H9 (cell line): ENCODE data around the gene SPDYC. TPM values are rescaled to one million over a fixed set of nuclear protein-coding genes. Genes with fewer than 3 reads are reported as not detected.

Source experiments
- DNase-seq: peaks from one replicate; pipeline ENCODE4 v3.0.0-alpha.2; 2017
- H2AFZ ChIP-seq: one replicate; pipeline ENCODE4 v1.6.1; 2013; ENCODE audit warnings: mild to moderate bottlenecking, low read length, control low read depth, moderate library complexity
- H2AK5ac ChIP-seq: 2 replicates; pipeline ENCODE4 v1.6.1; 2013; ENCODE audit warnings: low read length, control low read depth, mixed read lengths; ENCODE audit not compliant: insufficient read length
- H2BK120ac ChIP-seq: one replicate; pipeline ENCODE4 v1.6.1; 2013; ENCODE audit warnings: low read depth, mild to moderate bottlenecking, low read length, control low read depth, inconsistent platforms; ENCODE audit not compliant: poor library complexity, severe bottlenecking
- H2BK12ac ChIP-seq: 2 replicates; pipeline ENCODE4 v1.6.1; 2013; ENCODE audit warnings: low read length, control low read depth, mixed read lengths, low read depth; ENCODE audit not compliant: insufficient read length
- H2BK15ac ChIP-seq: 2 replicates; pipeline ENCODE4 v1.6.1; 2013; ENCODE audit warnings: low read depth, low read length, control low read depth
- H2BK20ac ChIP-seq: one replicate; pipeline ENCODE4 v1.6.1; 2013; ENCODE audit warnings: low read depth, mild to moderate bottlenecking, low read length, control low read depth, inconsistent platforms; ENCODE audit not compliant: poor library complexity, severe bottlenecking
- H2BK5ac ChIP-seq: 2 replicates; pipeline ENCODE4 v1.6.1; 2013; ENCODE audit warnings: low read length, control low read depth, mixed read lengths; ENCODE audit not compliant: insufficient read length
- H3K14ac ChIP-seq: 2 replicates; pipeline ENCODE4 v1.6.1; 2013; ENCODE audit warnings: low read length, control low read depth; ENCODE audit not compliant: insufficient read depth
- H3K18ac ChIP-seq: 2 replicates; pipeline ENCODE4 v1.6.1; 2013; ENCODE audit warnings: low read depth, mild to moderate bottlenecking, mixed read lengths, low read length, control low read depth; ENCODE audit not compliant: insufficient read length
- H3K23ac ChIP-seq: 2 replicates; pipeline ENCODE4 v1.6.1; 2013; ENCODE audit warnings: low read length, control low read depth, mixed read lengths, low read depth; ENCODE audit not compliant: insufficient read length
- H3K23me2 ChIP-seq: 2 replicates; pipeline ENCODE4 v1.6.1; 2013; ENCODE audit warnings: low read depth, mild to moderate bottlenecking, mixed read lengths, low read length, control low read depth; ENCODE audit not compliant: insufficient read length, poor library complexity, severe bottlenecking
- H3K27ac ChIP-seq: 2 replicates; pipeline ENCODE4 v1.5.1; 2013; ENCODE audit warnings: low read length, control low read depth, mixed read lengths, low read depth; ENCODE audit not compliant: insufficient read length
- H3K27me3 ChIP-seq: 2 replicates; pipeline ENCODE4 v1.6.1; 2013; ENCODE audit warnings: low read length, control low read depth, inconsistent platforms; ENCODE audit not compliant: insufficient read depth
- H3K4ac ChIP-seq: 2 replicates; pipeline ENCODE4 v1.6.1; 2013; ENCODE audit warnings: low read depth, mild to moderate bottlenecking, control low read depth, inconsistent platforms, low read length, moderate library complexity
- H3K4me1 ChIP-seq: 2 replicates; pipeline ENCODE4 v1.6.1; 2013; ENCODE audit warnings: low read length, control low read depth, inconsistent platforms; ENCODE audit not compliant: insufficient read depth
- H3K4me2 ChIP-seq: 2 replicates; pipeline ENCODE4 v1.6.1; 2013; ENCODE audit warnings: low read length, control low read depth, mixed read lengths; ENCODE audit not compliant: insufficient read length, insufficient read depth
- H3K56ac ChIP-seq: 2 replicates; pipeline ENCODE4 v1.6.1; 2013; ENCODE audit warnings: low read depth, mild to moderate bottlenecking, mixed read lengths, low read length, control low read depth; ENCODE audit not compliant: insufficient read length
- H3K79me1 ChIP-seq: 2 replicates; pipeline ENCODE4 v1.6.1; 2013; ENCODE audit warnings: low read depth, mild to moderate bottlenecking, moderate library complexity, low read length, control low read depth, inconsistent platforms; ENCODE audit not compliant: insufficient read depth, poor library complexity, severe bottlenecking
- H3K79me2 ChIP-seq: 2 replicates; pipeline ENCODE4 v1.6.1; 2013; ENCODE audit warnings: low read length, control low read depth, inconsistent platforms; ENCODE audit not compliant: insufficient read depth
- H3K9ac ChIP-seq: 2 replicates; pipeline ENCODE4 v1.6.1; 2013; ENCODE audit warnings: low read length, control low read depth, mixed read lengths; ENCODE audit not compliant: insufficient read length; ENCODE audit errors: extremely low read depth
- H3K9me3 ChIP-seq: one replicate; pipeline ENCODE4 v1.6.1; 2013; ENCODE audit warnings: low read depth, low read length, inconsistent platforms; ENCODE audit not compliant: control insufficient read depth
- H3T11ph ChIP-seq: one replicate; pipeline ENCODE4 v1.6.1; 2013; ENCODE audit warnings: mild to moderate bottlenecking, low read length, control low read depth, inconsistent platforms
- H4K20me1 ChIP-seq: one replicate; pipeline ENCODE4 v1.6.1; 2013; ENCODE audit not compliant: control insufficient read depth, insufficient read length, insufficient read depth
- H4K5ac ChIP-seq: 2 replicates; pipeline ENCODE4 v1.6.1; 2013; ENCODE audit warnings: low read depth, mild to moderate bottlenecking, mixed read lengths, low read length, control low read depth; ENCODE audit not compliant: insufficient read length
- H4K8ac ChIP-seq: replicated peaks from 2 replicates; pipeline ENCODE4 v1.6.1; 2013; ENCODE audit warnings: low read length, control low read depth, mixed read lengths, low read depth; ENCODE audit not compliant: insufficient read length
- H4K91ac ChIP-seq: 2 replicates; pipeline ENCODE4 v1.6.1; 2013; ENCODE audit warnings: low read depth, mild to moderate bottlenecking, moderate library complexity, mixed read lengths, low read length, control low read depth; ENCODE audit not compliant: insufficient read length
- H3K27ac Mint-ChIP-seq, 3 experiments: 2 replicates in 2 of 3; 3 replicates in 1 of 3; pipeline ENCODE4 v1.8.0; 2020 to 2021; ENCODE audit warnings: mixed read lengths in 3 of 3, mild to moderate bottlenecking in 1 of 3, moderate library complexity in 1 of 3
- H3K27me3 Mint-ChIP-seq: 2 replicates; pipeline ENCODE4 v1.8.0; 2021; ENCODE audit warnings: low read depth, mild to moderate bottlenecking, moderate library complexity, mixed read lengths
- H3K36me3 Mint-ChIP-seq, 3 experiments: 2 replicates in 2 of 3; 3 replicates in 1 of 3; pipeline ENCODE4 v1.8.0; 2020 to 2021; ENCODE audit warnings: low read depth in 3 of 3, mixed read lengths in 3 of 3; ENCODE audit not compliant: insufficient read depth in 1 of 3
- H3K4me1 Mint-ChIP-seq, 2 experiments: 2 replicates each; pipeline ENCODE4 v1.8.0; 2020; ENCODE audit warnings: mixed read lengths in 2 of 2
- H3K4me3 Mint-ChIP-seq, 2 experiments: 2 replicates in 1 of 2; 3 replicates in 1 of 2; pipeline ENCODE4 v1.8.0; 2020 to 2021; ENCODE audit warnings: mild to moderate bottlenecking in 2 of 2, mixed read lengths in 2 of 2, moderate library complexity in 1 of 2
- H3K9me3 Mint-ChIP-seq, 2 experiments: 2 replicates in 1 of 2; 3 replicates in 1 of 2; pipeline ENCODE4 v1.8.0; 2020; ENCODE audit warnings: mild to moderate bottlenecking in 2 of 2, mixed read lengths in 2 of 2, moderate library complexity in 1 of 2
- WGBS: extraction: QIAGEN DNeasy Blood & Tissue Kit; methylation state at CpG from one replicate; pipeline ENCODE4 v1.1.7; 2013; ENCODE audit warnings: missing lambda C conversion rate, low lambda C conversion rate, mixed read lengths; ENCODE audit not compliant: insufficient read length; ENCODE audit errors: extremely low coverage; 5-methylcytosine and 5-hydroxymethylcytosine counted together
- total RNA-seq: library from RNA; stranded (reverse); gene quantifications from 2 replicates; pipeline ENCODE4 v1.2.1, GENCODE V29; 2021
- TF ChIP-seq, protein P1 (sequence below): fragments of 200-600 bp; sonication (generic); conservative IDR thresholded peaks from 3 replicates; pipeline ENCODE4 v1.8.0; 2021; ENCODE audit warnings: antibody characterized with exemption, mild to moderate bottlenecking

SPDYC gene
- total RNA-seq, 1 experiment from 2014 or later: 0.61 TPM

DNA sequence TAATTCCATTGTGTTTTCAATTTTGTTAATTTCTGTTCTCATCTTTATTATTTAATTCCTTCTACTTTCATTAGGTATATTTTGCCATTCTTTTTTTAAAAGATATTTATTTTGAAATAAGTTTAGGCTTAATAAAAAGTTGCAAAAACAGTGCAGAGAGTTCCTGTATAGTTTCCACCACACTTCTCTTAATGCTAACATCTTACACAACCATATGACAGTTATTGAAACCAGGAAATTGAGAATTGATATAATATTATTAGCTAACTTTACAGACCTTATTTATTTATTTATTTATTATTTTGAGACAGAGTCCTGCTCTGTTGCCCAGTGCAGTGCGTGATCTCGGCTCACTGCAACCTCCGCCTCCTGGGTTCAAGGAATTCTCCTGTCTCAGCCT lies 13.8 kb upstream of the SPDYC start:
- Mint-ChIP-seq H3K4me1 (no peaks in the 10 kb centered on the region), H3K36me3 (no peaks in the 10 kb centered on the region), H3K27me3 (peaks cover 18% of the 10 kb centered on the region), H3K27ac (no peak overlapping the region), H3K4me3 (no peak overlapping the region), H3K9me3 (no peaks in the 10 kb centered on the region)
- H2BK5ac ChIP-seq: no peak overlapping the region
- H3K27ac ChIP-seq: no peak overlapping the region
- H3K4ac ChIP-seq: no peak overlapping the region
- no peaks in the 10 kb centered on the region for H3K9me3 ChIP-seq
- H3K23ac ChIP-seq: no peak overlapping the region
- H3T11ph ChIP-seq: no peak overlapping the region
- H4K8ac ChIP-seq: no peak overlapping the region
- no peak overlapping the region for H3K56ac ChIP-seq
- TF ChIP-seq, protein P1, sequence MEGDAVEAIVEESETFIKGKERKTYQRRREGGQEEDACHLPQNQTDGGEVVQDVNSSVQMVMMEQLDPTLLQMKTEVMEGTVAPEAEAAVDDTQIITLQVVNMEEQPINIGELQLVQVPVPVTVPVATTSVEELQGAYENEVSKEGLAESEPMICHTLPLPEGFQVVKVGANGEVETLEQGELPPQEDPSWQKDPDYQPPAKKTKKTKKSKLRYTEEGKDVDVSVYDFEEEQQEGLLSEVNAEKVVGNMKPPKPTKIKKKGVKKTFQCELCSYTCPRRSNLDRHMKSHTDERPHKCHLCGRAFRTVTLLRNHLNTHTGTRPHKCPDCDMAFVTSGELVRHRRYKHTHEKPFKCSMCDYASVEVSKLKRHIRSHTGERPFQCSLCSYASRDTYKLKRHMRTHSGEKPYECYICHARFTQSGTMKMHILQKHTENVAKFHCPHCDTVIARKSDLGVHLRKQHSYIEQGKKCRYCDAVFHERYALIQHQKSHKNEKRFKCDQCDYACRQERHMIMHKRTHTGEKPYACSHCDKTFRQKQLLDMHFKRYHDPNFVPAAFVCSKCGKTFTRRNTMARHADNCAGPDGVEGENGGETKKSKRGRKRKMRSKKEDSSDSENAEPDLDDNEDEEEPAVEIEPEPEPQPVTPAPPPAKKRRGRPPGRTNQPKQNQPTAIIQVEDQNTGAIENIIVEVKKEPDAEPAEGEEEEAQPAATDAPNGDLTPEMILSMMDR: no peak
- no peak overlapping the region for H4K5ac ChIP-seq
- no CpG with 5 or more reads among the region's 3 CpGs for WGBS
- H3K27me3 ChIP-seq: no peaks in the 10 kb centered on the region
- H2BK20ac ChIP-seq: no peak overlapping the region
- H2AK5ac ChIP-seq: no peak overlapping the region
- no peak overlapping the region for H3K4me2 ChIP-seq
- no peaks in the 10 kb centered on the region for H4K20me1 ChIP-seq
- H2BK120ac ChIP-seq: no peak overlapping the region
- H3K9ac ChIP-seq: no peak overlapping the region
- H3K14ac ChIP-seq: no peak overlapping the region
- no peaks in the 10 kb centered on the region for H3K23me2 ChIP-seq
- H2BK12ac ChIP-seq: no peak overlapping the region
- no peaks in the 10 kb centered on the region for H3K79me2 ChIP-seq
- no peak for DNase-seq
- H3K79me1 ChIP-seq: no peaks in the 10 kb centered on the region
- H2AFZ ChIP-seq: no peak overlapping the region
- no peaks in the 10 kb centered on the region for H3K4me1 ChIP-seq
- no peak overlapping the region for H2BK15ac ChIP-seq
- H3K18ac ChIP-seq: no peak overlapping the region
- H4K91ac ChIP-seq: no peak overlapping the region
